Measurements from ENCODE around the gene MYL3.

GRCh38 chr3:46883054-46883829 lies 20.0 kb upstream of the MYL3 start:
- no peak for TF ChIP-seq CTCF (IDR thresholded peaks at IDR 0.05)
- TF ChIP-seq POLR2A (IDR thresholded peaks at IDR 0.05): no peak
